B cell (primary cell): ENCODE measurements around the gene RNASE8.

Source experiments
- EZH2 ChIP-seq: IDR thresholded peaks from 2 replicates; pipeline ENCODE4 v1.6.1; 2012; ENCODE audit warnings: borderline replicate concordance, low read depth, mild to moderate bottlenecking, moderate library complexity, low read length; ENCODE audit not compliant: insufficient read depth, poor library complexity, severe bottlenecking
- TF ChIP-seq, protein P1 (sequence below): fragments of 200-600 bp; IDR thresholded peaks from one replicate; pipeline ENCODE4 v1.8.0; 2022; ENCODE audit warnings: antibody characterized with exemption, mild to moderate bottlenecking

DNA sequence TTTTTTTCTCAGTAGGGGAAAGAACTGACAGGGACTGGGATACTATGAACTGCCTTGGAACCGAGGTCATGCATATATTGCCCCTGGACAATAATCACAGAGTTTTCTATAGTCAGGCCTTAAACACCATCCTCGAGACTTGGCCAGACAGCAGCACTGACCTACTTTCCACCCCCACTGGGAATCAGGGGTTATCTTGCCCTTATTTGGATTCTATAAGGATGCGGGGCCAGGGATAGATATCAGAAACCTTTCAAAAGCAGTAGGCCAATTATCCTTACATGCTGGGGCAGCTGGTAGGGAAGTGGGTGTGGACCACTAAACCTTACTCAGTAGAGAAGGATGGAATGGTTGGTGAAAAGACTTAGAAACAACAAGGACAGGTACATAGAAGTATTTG is 38.8 kb downstream of the RNASE8 start:
- TF ChIP-seq, protein P1, sequence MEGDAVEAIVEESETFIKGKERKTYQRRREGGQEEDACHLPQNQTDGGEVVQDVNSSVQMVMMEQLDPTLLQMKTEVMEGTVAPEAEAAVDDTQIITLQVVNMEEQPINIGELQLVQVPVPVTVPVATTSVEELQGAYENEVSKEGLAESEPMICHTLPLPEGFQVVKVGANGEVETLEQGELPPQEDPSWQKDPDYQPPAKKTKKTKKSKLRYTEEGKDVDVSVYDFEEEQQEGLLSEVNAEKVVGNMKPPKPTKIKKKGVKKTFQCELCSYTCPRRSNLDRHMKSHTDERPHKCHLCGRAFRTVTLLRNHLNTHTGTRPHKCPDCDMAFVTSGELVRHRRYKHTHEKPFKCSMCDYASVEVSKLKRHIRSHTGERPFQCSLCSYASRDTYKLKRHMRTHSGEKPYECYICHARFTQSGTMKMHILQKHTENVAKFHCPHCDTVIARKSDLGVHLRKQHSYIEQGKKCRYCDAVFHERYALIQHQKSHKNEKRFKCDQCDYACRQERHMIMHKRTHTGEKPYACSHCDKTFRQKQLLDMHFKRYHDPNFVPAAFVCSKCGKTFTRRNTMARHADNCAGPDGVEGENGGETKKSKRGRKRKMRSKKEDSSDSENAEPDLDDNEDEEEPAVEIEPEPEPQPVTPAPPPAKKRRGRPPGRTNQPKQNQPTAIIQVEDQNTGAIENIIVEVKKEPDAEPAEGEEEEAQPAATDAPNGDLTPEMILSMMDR, result no peak
- TF ChIP-seq EZH2, result no peak
